ENCODE measurements around the gene IRS2.
A peak's percentile ranks its signal among the peaks of the same experiment; 100 is the strongest.

Gene IRS2

DNA sequence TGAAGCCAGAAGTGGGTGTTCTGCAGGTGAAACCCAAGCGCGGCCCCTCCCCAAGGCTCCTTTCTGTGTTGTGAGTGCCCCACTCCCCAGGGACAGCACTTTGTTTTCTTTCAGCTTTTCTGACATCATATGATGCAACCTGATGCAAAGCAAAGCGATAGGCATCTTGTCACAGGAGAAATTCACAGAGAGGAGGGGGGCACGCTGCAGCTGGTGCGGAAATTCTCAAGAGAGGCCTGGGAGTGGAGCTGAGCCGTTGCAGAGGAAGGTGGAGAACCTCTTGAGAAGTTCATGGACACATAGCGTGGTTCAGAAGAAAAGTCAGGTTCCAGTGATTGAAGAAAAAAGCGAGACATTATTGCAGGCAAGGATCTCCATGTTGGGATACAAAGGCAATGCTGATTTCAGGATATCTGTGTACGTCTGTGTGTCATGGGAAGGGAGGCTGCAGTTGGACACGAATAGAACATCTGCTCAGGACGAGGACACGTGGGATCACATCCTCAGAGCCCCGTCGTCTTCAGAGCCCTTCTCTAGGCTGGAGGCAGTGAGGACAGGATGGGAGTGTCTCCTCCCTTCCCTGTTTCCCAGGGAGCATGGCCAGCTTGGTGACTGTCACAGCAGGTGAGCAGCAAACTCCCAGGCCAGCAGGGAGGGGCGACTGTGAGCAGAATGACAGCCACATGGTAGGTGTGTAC, 79.2 kb downstream of the IRS2 start:
- DNase-seq = no peak

DNA sequence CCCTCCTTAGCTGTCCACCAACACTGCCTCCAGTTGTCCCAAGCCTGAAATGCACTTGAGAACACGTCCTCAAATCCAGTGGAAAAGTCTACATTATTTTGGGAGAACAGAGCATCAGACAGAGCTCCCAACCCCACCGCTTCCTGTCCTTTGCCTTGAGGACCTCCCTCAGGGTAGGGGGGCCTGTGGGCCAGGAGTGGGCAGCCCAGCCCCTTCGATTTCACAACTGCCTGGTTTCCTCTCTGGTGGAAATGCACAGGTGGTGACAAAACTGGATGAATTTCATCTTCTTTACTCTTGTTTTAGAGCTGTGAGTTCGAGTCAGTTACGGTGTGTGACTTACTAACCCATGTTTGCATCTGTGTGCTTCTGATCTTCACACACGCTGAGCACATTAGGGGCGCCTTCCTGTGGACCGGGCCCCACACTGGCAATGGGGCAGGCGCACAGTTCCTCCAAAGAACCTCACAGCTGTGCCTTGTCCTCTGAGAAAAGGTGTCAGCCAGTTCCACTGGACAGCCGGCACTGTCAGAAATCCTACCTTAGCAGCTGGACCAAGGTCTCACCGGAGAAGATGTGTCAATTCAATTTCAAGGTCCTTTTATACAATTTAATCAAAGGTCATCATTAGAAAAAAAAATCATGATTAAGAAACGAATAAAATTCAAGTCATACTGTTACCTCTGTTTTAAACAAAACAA, 80.2 kb downstream of the IRS2 start:
- no peak for DNase-seq

DNA sequence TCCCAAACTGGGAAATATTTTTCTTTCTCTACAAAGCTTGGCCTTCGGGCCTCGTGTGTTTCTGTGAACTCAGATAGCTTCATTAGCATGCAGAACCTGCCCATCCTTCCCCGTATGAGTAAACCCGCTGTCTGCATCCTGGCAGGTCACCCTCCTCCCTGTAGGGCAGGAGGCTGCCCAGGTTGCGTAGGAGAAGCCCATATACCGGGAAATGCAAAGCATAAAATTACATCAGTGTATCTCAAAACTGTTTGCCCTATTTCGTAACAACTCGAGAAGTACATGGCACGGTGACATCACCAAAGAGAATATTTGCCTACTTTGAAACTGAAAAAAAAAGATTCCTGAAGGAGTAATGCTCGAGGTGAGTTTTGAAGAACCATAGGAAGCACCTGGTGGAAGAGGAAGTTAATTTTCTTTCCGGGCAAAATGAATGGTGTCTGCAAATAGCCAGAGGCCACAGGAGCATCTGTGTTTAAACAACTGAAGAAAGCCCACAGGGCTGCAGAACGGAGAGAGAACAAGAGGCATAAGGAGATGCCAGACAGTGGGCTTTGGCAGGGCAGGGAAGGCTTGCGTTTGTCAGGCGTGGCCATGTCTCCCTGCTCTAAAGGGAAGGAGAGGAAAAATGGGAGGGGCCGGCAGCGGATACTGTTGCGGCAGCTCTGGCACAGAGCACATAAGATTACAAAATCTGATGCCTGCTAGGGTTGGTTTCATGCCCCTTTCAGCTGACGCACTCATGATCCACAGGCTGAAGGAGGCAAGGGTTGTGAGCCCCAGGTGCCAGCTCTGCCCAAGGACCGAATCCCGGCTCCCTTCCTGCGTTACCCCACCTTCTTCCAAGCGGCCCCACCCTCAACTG, 81.4 kb downstream of the IRS2 start:
- peak in 11 of 56 donors; percentile 10 to 41 (median 22) for DNase-seq

DNA sequence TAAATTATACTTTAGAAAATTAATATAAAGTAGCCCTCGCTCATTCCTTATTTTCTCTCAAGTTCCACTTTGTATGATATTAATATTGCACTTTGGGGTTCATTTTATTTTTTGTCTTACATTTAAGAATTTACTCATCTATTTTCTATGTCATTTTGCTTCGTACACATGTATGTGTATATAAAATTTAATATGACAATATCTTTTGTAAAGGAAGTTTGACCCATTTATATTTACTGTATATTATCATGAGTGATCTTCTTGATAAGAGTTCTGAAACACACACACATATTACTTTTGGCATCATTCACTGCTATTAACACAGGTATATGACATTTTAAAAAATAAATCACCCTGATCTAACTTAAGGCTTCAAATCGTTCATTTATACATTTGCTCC, 83.1 kb downstream of the IRS2 start:
- DNase-seq = no peak

All from nucleus accumbens (tissue), 56 donors.